NCI-H524 treated with DMSO at 0.1 percent for 48 hours (cell line): ENCODE results near the gene RDH13.

Experiments used
- DNase-seq: peaks from one replicate; lab custom pipeline; 2025; lab: John Stamatoyannopoulos, UW

The RDH13 gene

GRCh38 chr19:55091955-55092354 is 29.0 kb upstream of the RDH13 start:
- DNase-seq, result no peak

- DNase-seq, result no peak
These were observed 28.4 kb upstream of the RDH13 start for GRCh38 chr19:55091126-55091910.

DNA sequence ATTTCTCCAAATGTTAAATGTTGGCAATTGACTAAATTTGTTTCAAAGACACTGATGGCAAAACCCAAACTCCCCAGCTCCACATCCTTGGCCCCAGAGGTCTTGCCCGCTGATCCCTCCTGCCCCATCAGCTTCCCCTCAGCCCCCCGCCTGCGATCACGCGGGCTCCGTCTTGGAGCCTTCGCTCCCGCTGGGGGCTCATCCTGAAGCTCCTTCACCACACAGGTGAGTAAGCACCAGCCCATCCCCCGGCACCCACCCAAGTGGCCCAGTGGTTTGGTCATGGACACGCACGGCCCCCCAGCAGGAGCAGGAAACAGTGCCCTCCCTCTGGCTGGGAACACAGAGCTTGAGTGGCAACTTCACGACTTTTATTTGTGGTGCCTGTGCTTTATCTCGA is 27.6 kb upstream of the RDH13 start:
- no peak for DNase-seq

DNA sequence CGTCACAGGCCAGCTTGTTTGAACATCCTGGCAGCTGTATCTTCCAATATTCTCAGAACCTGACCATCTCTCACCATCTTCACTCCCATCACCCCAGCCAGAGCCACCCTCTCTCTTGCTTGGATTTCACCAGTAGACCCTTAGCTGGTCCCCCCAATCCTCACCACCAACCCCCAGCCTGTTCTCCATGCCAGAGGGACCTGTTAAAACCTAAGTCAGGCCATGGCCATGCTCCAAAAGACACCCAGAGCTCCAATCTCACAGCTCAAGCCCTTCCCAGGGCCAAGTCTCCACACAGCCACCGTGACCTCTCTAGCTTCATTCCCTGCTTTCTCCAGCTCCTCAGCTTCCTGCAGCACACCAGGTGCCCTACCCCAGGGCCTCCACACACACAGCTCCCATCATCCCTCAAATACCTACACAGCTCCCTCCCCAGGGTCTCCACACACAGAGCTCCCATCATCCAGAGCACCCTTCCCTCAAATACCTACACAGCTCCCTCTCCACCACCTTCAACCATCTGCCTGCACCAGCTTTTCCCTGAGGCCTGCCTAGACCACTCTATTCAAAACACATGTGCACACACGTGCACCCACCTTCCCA is 26.5 kb upstream of the RDH13 start:
- DNase-seq, result no peak

DNA sequence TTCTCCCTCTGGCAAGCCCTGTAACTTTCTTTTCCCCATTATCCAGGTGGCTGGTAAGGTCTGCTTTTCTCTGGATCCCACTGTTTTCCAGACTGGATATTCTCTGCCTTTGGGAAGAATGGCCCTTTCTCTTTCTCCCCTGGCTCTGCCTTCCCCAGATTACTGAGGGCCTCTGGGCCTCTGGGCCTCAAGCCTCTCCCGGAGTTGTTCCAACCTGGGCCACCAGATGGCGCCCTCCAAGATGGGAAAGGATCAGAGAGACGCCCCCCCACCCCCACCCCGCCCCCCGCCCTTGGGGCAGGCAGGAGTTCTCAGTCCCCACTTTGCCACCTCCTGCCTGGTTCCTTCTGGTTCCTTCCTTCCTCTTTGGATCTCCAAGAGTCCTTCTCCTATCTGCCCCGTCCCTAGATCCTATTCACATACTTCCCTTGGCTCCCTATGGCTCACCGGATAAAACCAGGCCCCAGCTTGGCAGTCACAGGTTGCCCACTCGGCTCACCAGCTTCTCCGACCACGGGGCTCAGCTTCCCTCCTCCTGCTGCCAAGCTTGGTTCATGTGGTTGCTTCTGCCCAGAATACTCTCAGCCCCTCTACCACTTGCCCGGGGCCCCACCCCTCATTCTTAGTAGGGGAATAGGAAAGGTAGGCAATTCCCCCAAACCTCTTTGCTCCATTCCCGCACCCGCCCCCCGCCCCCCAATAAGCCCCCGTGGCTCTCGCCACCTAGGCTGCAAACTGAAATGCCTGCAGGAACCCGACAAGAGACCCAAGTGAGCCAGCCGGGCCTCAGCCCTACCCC is 25.8 kb upstream of the RDH13 start:
- DNase-seq, result no peak

GRCh38 chr19:55088021-55088451 is 25.1 kb upstream of the RDH13 start:
- DNase-seq, result no peak

GRCh38 chr19:55087542-55087901 is 24.6 kb upstream of the RDH13 start:
- no peak for DNase-seq

DNA sequence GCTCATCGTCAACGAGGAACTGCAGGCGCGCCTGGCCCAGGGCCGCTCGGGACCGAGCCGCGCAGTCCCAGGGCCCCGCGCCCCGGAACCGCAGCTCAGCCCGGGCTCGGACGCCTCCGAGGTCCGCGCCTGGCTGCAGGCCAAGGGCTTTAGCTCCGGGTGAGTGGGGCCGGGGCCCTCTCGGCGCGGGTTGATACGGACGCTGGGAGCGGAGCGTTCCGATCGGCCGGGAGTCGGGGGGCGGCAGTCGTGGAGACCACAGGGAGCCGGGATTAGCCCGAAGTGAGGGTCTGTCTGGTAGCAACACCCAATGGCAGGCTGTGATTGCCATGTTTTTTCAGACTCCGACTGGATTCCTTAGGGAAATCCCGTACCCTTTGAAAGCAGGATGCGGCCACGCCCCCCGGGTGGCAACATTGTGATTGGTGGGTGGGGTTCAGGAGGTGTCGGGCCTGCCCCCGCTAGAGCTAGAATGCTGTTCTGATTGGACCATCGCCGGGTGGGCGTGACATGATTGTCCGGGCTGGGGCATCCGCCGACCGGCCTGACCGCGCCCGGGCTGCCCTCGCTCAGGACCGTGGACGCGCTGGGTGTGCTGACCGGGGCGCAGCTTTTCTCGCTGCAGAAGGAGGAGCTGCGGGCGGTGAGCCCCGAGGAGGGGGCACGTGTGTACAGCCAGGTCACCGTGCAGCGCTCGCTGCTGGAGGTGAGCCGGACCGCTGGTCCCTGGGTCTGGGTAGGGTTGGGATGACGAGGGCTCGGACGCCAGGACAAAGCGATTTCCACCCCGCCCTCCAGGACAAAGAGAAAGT is 24.0 kb upstream of the RDH13 start:
- DNase-seq, result no peak

DNA sequence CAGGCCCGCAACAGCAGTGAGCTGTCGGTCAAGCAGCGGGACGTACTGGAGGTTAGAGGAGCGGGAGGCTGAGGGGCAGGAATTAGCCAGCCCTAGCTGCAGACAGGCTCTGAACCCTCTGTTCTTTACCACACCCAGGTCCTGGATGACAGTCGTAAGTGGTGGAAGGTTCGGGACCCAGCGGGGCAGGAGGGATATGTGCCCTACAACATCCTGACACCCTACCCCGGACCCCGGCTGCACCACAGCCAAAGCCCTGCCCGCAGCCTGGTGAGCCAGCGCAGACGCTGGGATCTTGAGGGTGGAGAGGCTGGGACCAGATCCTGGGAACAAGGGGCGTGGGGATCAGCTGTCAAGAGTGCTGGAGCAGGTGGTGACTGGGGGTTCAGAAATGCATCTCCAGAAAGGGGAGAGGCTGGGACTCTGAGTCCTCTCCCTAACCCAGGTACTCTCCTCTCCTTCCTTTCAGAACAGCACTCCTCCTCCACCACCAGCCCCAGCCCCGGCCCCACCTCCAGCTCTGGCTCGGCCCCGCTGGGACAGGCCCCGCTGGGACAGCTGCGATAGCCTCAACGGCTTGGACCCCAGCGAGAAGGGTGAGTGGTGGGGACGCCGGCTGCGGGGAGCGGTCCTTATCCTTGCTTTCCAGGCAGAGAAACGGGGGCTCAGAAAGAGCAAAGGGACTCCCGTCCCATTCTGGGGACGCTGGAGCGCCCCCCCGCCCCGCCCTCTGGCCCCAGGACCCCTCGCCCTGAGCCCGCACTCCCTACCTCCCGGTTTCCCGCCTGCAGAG is 23.2 kb upstream of the RDH13 start:
- no peak for DNase-seq

- DNase-seq, result no peak
These were observed 21.5 kb upstream of the RDH13 start for GRCh38 chr19:55084416-55084815.

DNA sequence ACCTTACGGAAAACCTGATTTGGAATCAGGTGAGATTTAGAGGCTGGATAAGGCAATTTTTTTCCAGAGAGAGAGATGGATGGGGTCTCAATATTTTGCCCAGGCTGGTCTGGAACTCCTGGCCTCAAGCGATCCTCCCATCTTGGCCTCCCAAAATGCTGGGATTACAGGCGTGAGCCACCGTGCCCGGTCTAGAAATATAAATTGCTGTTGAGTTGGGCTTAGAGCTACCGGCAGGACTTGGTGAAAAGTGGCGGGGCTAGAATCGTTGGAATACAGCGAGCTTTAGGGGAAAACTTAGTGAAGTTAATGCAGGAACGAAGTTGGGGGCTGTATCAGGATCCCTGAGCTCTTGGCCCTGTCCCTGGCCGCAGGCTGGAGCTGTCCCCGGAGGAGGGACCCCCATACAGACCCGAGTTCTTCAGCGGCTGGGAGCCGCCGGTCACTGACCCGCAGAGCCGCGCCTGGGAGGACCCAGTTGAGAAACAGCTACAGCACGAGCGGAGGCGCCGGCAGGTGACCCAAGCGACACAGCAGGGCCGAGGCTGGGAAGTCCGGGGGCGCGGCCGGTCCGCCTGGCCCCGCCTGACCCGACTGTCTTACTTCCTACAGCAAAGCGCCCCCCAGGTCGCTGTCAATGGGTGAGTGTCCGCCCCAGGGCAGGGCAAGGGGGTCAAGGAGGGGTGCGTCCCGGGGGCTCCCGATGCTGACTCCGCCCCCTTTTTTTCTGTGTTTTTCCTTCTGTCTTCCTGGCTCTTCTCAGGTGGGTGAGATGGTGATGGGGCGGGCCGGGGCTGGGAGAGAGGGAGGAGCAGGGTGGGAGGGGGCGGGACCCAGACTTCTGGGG is 20.3 kb upstream of the RDH13 start:
- no peak for DNase-seq

DNA sequence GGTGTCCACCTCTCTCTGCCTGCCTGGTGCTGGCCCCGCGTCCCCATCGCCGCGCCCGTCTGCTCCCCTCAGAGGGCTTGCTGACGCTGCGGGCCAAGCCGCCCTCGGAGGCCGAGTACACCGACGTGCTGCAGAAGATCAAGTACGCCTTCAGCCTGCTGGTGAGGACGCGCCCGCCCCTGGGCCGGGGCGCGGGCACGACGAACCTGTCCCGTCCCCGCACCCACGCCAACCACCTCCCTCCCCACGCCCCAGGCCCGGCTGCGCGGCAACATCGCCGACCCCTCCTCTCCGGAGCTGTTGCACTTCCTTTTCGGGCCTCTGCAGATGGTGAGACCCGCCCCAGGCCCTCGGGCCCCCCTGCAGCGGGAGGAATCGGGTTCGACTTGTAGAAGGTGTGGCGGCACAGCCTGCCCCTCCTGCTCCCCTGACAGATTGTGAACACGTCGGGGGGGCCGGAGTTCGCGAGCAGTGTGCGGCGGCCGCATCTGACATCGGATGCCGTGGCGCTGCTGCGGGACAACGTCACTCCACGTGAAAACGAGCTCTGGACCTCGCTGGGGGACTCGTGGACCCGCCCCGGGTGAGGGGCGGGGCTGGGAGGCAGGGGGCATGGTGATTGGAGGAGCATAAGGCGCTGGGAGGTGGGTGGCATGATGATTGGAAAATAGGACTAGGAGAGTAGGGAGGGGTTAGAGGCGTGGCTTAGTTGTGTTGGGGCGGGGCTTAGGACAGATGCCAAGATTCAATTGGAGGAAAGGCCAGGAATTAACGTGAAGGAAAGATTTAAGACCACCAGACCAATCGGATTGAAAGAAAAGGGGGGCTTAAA is 19.3 kb upstream of the RDH13 start:
- no peak for DNase-seq

GRCh38 chr19:55081770-55082019 is 18.7 kb upstream of the RDH13 start:
- DNase-seq, result no peak

DNA sequence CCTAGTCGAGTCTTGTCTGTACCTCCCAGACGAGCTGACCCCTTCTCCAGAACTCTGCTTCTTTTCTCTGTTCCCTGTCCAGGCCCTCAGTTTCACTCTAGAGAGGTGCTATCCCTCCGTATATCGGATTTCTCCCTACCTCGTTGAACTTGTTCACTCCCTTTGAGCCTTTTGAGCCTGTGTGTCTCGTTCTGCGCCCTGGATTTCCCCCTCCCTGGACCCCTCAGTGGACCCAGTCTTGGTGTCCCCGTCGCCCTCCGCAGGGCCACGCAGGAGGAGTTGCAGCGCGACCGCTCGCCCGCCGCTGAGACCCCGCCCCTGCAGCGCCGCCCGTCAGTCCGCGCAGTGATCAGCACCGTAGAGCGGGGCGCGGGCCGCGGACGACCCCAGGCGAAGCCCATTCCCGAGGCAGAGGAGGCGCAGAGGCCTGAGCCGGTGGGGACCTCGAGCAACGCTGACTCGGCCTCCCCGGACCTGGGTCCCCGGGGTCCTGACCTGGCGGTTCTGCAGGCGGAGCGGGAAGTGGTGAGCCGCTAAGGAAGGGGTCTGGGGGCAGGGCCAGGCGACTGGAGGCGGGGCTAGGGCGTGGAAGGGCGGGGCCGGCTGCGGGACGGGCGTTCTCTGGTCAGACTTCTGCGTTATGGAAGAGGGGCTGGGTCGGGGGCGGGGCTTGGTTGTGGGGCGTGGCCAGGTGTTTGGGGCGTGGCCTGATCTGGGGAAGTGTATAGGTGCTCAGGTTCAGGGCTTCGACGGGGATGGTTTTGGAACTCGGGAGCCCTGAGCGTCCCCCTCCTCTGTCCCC is 18.2 kb upstream of the RDH13 start:
- no peak for DNase-seq

- no peak for DNase-seq
These were observed 17.4 kb upstream of the RDH13 start for GRCh38 chr19:55080121-55080967.

GRCh38 chr19:55079400-55080038 is 16.6 kb upstream of the RDH13 start:
- DNase-seq, result no peak

DNA sequence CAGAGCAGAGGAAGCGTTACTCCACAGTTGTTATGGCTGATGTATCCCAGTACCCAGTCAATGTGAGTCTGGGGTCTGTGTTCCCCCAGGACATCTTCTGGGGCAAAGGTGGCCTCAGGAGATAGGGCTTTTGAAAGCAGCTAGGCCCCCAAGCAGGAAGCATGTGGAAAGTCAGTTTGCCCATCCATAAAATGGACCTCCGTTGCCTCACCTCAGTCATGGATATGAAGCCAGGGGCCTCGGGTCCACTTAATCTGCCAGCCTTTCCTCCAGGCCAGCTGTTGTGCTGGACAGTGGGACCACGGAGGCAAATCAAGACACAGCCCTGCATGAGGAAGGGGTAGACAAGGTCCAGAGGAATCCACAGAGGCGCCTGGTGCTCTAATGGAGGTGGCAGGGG is 16.0 kb upstream of the RDH13 start:
- DNase-seq, result no peak

DNA sequence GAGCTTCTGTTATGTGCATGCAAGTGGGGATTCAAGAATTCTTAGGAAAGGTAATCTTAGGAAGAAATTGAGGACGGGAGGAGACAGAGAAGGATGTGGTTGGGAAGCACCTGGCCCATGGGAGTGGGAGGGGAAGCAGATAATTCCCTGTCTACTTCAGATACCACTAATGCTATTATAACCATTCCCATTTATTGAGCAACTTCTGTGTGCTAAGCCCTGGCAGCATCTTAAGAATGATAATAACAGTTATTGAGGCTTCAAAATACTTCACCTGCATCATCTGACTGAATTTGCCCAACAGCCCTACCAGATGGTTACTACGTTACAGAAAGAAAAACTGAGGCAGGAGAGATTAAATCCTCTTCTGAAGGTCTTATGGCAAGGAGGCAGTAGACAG is 14.2 kb upstream of the RDH13 start:
- no peak for DNase-seq
